ENCODE results near the gene CES1.

CES1 gene

GRCh38 chr16:55828680-55829079 is 4.2 kb downstream of the CES1 start:
- no peaks in the 10 kb centered on the region for H3K27me3 ChIP-seq (ENCODE audit: low read length)
- H3K27ac ChIP-seq (ENCODE audit: low read depth, low read length), result no peak overlapping the region
- H3K79me2 ChIP-seq (ENCODE audit: insufficient read depth, low read length), result no peaks in the 10 kb centered on the region
- H3F3A ChIP-seq (ENCODE audit: insufficient read depth), result no peaks in the 10 kb centered on the region
- no peak for TF ChIP-seq EZH2phosphoT487 (conservative IDR thresholded peaks at IDR 0.05; ENCODE audit: low read length)
- TF ChIP-seq, protein P1, sequence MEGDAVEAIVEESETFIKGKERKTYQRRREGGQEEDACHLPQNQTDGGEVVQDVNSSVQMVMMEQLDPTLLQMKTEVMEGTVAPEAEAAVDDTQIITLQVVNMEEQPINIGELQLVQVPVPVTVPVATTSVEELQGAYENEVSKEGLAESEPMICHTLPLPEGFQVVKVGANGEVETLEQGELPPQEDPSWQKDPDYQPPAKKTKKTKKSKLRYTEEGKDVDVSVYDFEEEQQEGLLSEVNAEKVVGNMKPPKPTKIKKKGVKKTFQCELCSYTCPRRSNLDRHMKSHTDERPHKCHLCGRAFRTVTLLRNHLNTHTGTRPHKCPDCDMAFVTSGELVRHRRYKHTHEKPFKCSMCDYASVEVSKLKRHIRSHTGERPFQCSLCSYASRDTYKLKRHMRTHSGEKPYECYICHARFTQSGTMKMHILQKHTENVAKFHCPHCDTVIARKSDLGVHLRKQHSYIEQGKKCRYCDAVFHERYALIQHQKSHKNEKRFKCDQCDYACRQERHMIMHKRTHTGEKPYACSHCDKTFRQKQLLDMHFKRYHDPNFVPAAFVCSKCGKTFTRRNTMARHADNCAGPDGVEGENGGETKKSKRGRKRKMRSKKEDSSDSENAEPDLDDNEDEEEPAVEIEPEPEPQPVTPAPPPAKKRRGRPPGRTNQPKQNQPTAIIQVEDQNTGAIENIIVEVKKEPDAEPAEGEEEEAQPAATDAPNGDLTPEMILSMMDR (IDR thresholded peaks at IDR 0.05; ENCODE audit: insufficient read depth, low read length, poor library complexity, severe bottlenecking), result no peak
- no peak overlapping the region for H3K9ac ChIP-seq (ENCODE audit: low read length)
- no peaks in the 10 kb centered on the region for H3K36me3 ChIP-seq (ENCODE audit: low read length)
- H3K4me3 ChIP-seq (ENCODE audit: insufficient read depth, low read length, poor library complexity, severe bottlenecking), result no peak overlapping the region
- no peaks in the 10 kb centered on the region for H3K9me2 ChIP-seq (replicated peaks; ENCODE audit: insufficient read depth, low read length)
- H2AFZ ChIP-seq (ENCODE audit: low read depth, low read length, severe bottlenecking), result no peak overlapping the region
- H3K4me2 ChIP-seq (ENCODE audit: low read depth, low read length, poor library complexity, severe bottlenecking), result no peak overlapping the region
- no peaks in the 10 kb centered on the region for H4K20me1 ChIP-seq (ENCODE audit: low read depth, low read length)
- no peaks in the 10 kb centered on the region for H3K9me3 ChIP-seq (ENCODE audit: insufficient read depth, low read length)

- H3K36me3 ChIP-seq (ENCODE audit: low read length), result no peaks in the 10 kb centered on the region
- TF ChIP-seq EZH2phosphoT487 (conservative IDR thresholded peaks at IDR 0.05; ENCODE audit: low read length), result no peak
- TF ChIP-seq, protein P1 (IDR thresholded peaks at IDR 0.05; ENCODE audit: insufficient read depth, low read length, poor library complexity, severe bottlenecking), result no peak
- no peak overlapping the region for H3K9ac ChIP-seq (ENCODE audit: low read length)
- H3K9me3 ChIP-seq (ENCODE audit: insufficient read depth, low read length), result no peaks in the 10 kb centered on the region
- no peaks in the 10 kb centered on the region for H4K20me1 ChIP-seq (ENCODE audit: low read depth, low read length)
- no peaks in the 10 kb centered on the region for H3K27me3 ChIP-seq (ENCODE audit: low read length)
- no peak overlapping the region for H2AFZ ChIP-seq (ENCODE audit: low read depth, low read length, severe bottlenecking)
- no peak overlapping the region for H3K27ac ChIP-seq (ENCODE audit: low read depth, low read length)
- no peak overlapping the region for H3K4me3 ChIP-seq (ENCODE audit: insufficient read depth, low read length, poor library complexity, severe bottlenecking)
- H3F3A ChIP-seq (ENCODE audit: insufficient read depth), result no peaks in the 10 kb centered on the region
- H3K9me2 ChIP-seq (replicated peaks; ENCODE audit: insufficient read depth, low read length), result no peaks in the 10 kb centered on the region
- H3K79me2 ChIP-seq (ENCODE audit: insufficient read depth, low read length), result no peaks in the 10 kb centered on the region
- no peak overlapping the region for H3K4me2 ChIP-seq (ENCODE audit: low read depth, low read length, poor library complexity, severe bottlenecking)
Observed at GRCh38 chr16:55825115-55825728, 7.7 kb downstream of the CES1 start.

- Histone ChIP-seq H3K4me2 (ENCODE audit: low read depth, low read length, poor library complexity, severe bottlenecking) (no peak overlapping the region), H3K36me3 (ENCODE audit: low read length) (no peaks in the 10 kb centered on the region), H2AFZ (ENCODE audit: low read depth, low read length, severe bottlenecking) (no peak overlapping the region), H3K27me3 (ENCODE audit: low read length) (no peaks in the 10 kb centered on the region), H3K4me3 (ENCODE audit: insufficient read depth, low read length, poor library complexity, severe bottlenecking) (no peak overlapping the region), H4K20me1 (ENCODE audit: low read depth, low read length) (no peaks in the 10 kb centered on the region), H3K27ac (ENCODE audit: low read depth, low read length) (no peak overlapping the region), H3K9me2 (replicated peaks; ENCODE audit: insufficient read depth, low read length) (no peaks in the 10 kb centered on the region), H3K9ac (ENCODE audit: low read length) (no peak overlapping the region), H3K9me3 (ENCODE audit: insufficient read depth, low read length) (no peaks in the 10 kb centered on the region), H3F3A (ENCODE audit: insufficient read depth) (no peaks in the 10 kb centered on the region), H3K79me2 (ENCODE audit: insufficient read depth, low read length) (no peaks in the 10 kb centered on the region)
- TF ChIP-seq EZH2phosphoT487 (conservative IDR thresholded peaks at IDR 0.05; ENCODE audit: low read length), result no peak
- TF ChIP-seq, protein P1 (IDR thresholded peaks at IDR 0.05; ENCODE audit: insufficient read depth, low read length, poor library complexity, severe bottlenecking), result no peak
Observed at GRCh38 chr16:55824473-55825000, 8.4 kb downstream of the CES1 start.
